ENCODE data around the gene FAF2. TPM values are rescaled to one million over a fixed set of nuclear protein-coding genes. Genes with fewer than 3 reads are reported as not detected.

FAF2 gene
- total RNA-seq, 1 experiment from 2014 or later, result 78.4 TPM

DNA sequence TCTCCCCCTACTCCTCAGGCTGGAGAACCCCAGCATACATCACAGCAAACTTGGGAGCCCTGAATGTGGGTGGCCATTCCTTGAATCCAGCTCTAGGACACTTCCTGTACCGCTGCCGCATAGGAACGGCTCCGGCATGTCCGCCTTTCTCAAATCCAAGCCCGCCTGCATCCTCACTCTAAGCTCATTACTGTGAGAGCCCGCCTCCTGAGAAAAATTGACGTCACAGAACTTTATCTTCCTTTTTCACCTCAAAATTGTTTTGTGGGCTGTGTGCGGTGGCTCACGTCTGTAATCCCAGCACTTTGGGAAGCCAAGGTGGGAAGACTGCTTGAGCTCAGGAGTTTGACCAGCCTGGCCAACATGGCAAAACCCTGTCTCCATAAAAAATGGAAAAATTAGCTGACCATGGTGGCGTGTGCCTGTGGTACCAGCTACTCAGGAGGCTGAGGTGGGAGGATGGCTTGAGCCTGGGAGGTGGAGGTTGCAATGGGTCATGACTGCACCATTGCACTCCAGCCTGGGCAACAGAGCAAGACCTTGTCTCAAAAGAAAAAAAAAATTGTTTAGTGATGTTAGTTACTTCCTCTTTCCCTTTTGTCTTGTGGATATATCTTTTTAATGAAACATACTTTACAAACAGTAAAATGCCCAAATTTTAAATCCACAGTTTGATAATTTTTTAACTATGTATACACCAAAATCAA, 66.2 kb downstream of the FAF2 start:
- H3K4me3 ChIP-seq, result no peak overlapping the region
- H3K27ac ChIP-seq, result no peak overlapping the region
- 0 out of 2 replicates have a peak, but pooled peaks cover 2% of the 10 kb centered on the region for H3K4me1 ChIP-seq (replicated peaks)
- H3K27me3 ChIP-seq (replicated peaks), result no peaks in the 10 kb centered on the region
- DNase-seq (ENCODE audit: low read depth in 1 of 2, low spot score in 2 of 2), result no peak
- H3K9me3 ChIP-seq (replicated peaks), result no peaks in the 10 kb centered on the region
- peaks cover 15% of the 10 kb centered on the region for H3K36me3 ChIP-seq

DNA sequence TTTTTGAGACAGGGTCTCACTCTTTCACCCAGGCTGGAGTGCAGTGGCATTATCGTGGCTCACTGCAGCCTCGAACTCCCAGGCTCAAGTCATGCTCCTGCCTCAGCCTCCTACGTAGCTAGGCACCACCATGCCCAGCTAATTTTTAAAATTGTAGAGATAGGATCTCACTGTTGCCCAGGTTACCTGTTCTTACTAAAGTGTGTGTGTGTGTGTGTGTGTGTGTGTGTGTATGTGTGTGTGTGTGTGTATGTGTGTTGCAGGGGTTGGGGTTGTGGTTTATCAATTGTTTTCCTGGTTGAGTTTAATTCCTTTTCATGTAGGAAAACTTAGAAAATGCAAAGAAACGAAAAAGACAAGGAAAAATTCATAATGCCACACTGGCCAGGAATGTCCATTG, 67.2 kb downstream of the FAF2 start:
- H3K27me3 ChIP-seq (replicated peaks), result no peaks in the 10 kb centered on the region
- H3K4me1 ChIP-seq (replicated peaks), result 0 out of 2 replicates have a peak, but pooled peaks cover 2% of the 10 kb centered on the region
- no peak overlapping the region for H3K27ac ChIP-seq
- H3K9me3 ChIP-seq (replicated peaks), result no peaks in the 10 kb centered on the region
- no peak for DNase-seq (ENCODE audit: low read depth in 1 of 2, low spot score in 2 of 2)
- no peak overlapping the region for H3K4me3 ChIP-seq
- H3K36me3 ChIP-seq, result peaks cover 5% of the 10 kb centered on the region

DNA sequence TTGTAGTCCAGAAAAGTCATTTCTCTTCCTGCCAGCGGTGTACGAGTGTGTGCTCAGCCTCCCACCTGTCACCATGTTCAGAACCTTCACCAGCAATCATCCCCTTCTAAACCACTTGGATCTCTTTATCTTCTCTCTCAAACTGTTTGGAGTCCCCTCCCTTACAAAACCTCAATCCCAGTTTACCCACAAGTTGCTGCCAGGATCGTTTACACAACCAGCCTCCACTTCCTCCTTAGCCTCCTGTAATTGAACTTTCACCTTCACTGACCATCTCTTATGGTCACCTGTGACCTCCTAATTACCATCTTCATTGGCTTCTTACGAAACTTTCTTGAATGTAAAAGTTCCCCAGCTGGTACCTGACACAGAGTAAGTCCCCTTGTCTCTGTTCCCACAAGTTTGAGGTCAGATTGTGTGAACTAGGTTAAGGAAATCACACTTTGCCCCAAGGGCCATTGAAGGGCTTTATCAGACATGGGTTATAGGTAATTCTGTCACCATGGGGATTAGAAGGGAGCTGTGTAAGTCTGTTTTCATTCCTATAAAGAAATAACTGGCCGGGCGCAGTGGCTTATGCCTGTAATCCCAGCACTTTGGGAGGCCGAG, 69.0 kb downstream of the FAF2 start:
- Histone ChIP-seq H3K36me3 (peaks cover 3% of the 10 kb centered on the region; the same call in 1 of the 2 replicates), H3K4me1 (replicated peaks) (0 out of 2 replicates have a peak, but pooled peaks cover 2% of the 10 kb centered on the region), H3K27ac (no peak overlapping the region), H3K27me3 (replicated peaks) (no peaks in the 10 kb centered on the region), H3K4me3 (no peak overlapping the region), H3K9me3 (replicated peaks) (no peaks in the 10 kb centered on the region)
- DNase-seq (ENCODE audit: low read depth in 1 of 2, low spot score in 2 of 2), result no peak

DNA sequence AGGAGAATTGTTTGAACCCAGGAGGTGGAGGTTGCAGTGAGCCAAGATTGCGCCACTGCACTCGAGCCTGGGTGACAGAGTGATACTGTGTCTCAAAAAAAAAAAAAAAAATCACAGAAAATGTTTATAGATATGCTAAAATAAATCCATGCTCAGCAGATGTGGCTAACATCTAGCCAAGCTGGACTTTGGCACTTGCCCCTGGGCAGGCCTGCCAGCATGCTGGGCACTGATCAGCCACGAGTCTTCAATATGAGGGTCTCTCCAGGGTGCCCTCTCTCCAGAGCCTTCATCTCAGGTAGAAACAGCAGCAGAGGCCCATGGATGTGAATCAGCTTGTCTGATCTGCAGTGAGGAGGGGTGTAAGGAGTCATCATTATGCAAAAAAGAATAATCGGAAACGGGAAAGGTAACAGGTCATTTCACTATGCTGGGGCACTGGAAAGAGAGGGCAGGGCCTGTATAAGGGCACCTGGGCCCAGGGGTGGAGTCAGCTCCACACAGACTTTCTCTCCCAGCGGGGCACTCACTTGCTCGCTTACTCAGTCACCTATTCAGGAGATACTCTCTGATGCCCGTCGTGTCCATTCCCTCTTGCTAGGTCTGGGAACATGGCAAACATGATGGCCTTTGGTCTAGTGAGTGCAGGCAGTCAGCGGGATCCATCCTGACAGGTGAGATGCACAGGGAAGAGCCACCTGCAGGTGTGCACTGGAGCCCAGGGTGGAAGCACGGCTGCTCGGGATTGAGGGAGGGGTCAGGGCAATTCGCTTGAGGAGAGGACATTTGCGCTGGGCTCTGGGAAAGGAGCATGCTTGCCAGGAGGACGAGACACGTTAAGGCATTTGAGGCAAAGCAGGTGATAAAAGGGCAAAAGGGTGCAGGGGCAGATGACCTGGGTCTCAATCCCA, 71.9 kb downstream of the FAF2 start:
- Histone ChIP-seq H3K27ac (no peak overlapping the region), H3K9me3 (replicated peaks) (no peaks in the 10 kb centered on the region), H3K27me3 (replicated peaks) (no peaks in the 10 kb centered on the region), H3K4me1 (replicated peaks) (no peaks in the 10 kb centered on the region), H3K4me3 (no peak overlapping the region), H3K36me3 (no peaks in the 10 kb centered on the region)
- DNase-seq (ENCODE audit: low read depth in 1 of 2, low spot score in 2 of 2), result no peak

DNA sequence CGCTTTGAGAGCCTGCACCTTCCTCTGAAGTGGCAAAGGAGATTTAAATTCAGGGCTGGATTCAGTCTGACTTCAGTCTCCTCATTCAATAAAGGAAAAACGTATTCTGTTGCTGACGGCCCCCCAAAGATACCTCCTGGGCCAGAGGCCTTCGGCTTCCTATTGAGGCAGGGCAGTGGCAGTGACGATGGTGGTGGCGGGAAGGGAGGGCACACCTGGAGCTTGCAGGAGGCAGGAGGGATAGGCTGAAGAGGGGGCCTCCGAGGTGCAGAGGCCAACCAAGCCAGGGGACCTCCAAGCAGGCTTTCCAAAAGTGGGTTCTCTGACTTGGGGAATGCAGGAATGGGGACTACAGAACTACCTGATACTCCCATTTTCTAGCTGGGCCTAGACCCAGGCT, 73.1 kb downstream of the FAF2 start:
- Histone ChIP-seq H3K4me3 (no peak overlapping the region), H3K27me3 (replicated peaks) (no peaks in the 10 kb centered on the region), H3K36me3 (no peaks in the 10 kb centered on the region), H3K4me1 (replicated peaks) (no peaks in the 10 kb centered on the region), H3K9me3 (replicated peaks) (no peaks in the 10 kb centered on the region), H3K27ac (no peak overlapping the region)
- no peak for DNase-seq (ENCODE audit: low read depth in 1 of 2, low spot score in 2 of 2)

DNA sequence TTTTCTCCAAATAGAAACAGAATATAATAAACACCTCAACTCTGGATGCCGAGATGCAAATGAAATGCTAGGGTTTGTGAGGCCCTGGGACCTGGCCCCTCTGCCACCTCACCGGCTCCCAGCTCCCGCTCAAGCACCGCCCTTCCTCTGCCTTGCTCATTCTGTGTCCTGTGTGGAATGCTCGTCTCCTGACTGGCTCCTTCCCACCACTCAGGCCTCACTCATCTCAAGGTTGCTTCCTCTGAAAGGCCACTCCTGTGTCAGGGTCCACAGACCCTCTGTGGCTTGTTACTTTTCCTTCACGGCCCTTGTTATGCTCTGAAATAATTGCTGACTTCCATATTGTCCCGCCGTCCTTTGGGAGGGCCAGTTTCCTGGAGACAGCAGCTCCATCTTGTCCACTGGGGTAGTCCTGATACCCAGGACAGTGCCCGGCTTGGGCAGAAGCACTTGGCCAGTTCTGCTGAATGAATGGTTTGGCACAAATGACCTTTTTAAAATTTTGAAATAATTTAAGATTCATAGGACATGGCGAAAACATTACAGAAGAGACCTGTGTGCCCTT, 73.6 kb downstream of the FAF2 start:
- Histone ChIP-seq H3K4me1 (replicated peaks) (no peaks in the 10 kb centered on the region), H3K4me3 (no peak overlapping the region), H3K27ac (no peak overlapping the region), H3K9me3 (replicated peaks) (no peaks in the 10 kb centered on the region), H3K36me3 (no peaks in the 10 kb centered on the region), H3K27me3 (replicated peaks) (no peaks in the 10 kb centered on the region)
- DNase-seq (ENCODE audit: low read depth in 1 of 2, low spot score in 2 of 2), result no peak

DNA sequence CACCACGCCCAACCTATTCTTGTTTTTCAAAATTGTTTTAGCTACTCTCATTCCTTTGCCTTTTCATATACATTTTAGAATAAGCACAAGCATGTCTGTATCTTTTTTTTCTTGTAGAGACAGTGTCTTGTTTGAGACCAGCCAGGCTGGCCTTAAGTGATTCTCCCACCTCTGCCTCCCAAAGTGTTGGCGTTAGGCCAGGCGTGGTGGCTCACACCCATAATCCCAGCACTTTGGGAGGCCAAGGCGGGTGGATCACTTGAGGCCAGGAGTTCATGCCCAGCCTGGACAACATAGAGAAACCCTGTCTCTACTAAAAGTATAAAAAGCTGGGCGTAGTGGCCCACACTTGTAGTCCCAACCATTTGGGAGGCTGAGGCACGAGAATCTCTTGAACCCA, 76.0 kb downstream of the FAF2 start:
- no peaks in the 10 kb centered on the region for H3K9me3 ChIP-seq (replicated peaks)
- H3K4me3 ChIP-seq, result no peak overlapping the region
- no peaks in the 10 kb centered on the region for H3K4me1 ChIP-seq (replicated peaks)
- no peak for DNase-seq (ENCODE audit: low read depth in 1 of 2, low spot score in 2 of 2)
- H3K36me3 ChIP-seq, result peaks cover 11% of the 10 kb centered on the region
- H3K27ac ChIP-seq, result no peak overlapping the region
- no peaks in the 10 kb centered on the region for H3K27me3 ChIP-seq (replicated peaks)

DNA sequence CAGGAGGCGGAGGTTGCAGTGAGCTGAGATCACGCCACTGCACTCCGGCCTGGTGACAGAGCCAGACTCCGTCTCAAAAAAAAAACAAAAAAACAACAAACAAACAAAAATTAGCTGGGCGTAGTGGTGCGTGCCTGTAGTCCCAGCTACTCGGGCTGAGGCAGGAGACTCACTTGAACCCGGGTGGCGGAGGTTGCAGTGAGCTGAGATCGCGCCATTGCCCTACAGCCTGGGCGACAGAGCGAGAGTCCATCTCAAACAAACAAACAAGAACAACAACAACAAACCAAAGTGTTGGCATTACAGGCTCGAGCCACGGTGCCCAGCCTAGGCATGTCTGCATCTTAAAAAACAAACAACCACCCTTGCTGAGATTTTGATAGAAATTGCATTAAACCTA, 76.8 kb downstream of the FAF2 start:
- Histone ChIP-seq H3K27me3 (replicated peaks) (no peaks in the 10 kb centered on the region), H3K36me3 (peaks cover 18% of the 10 kb centered on the region), H3K27ac (no peak overlapping the region), H3K4me3 (no peak overlapping the region), H3K9me3 (replicated peaks) (no peaks in the 10 kb centered on the region), H3K4me1 (replicated peaks) (no peaks in the 10 kb centered on the region; the same call in 1 of the 2 replicates)
- DNase-seq (ENCODE audit: low read depth in 1 of 2, low spot score in 2 of 2), result no peak

DNA sequence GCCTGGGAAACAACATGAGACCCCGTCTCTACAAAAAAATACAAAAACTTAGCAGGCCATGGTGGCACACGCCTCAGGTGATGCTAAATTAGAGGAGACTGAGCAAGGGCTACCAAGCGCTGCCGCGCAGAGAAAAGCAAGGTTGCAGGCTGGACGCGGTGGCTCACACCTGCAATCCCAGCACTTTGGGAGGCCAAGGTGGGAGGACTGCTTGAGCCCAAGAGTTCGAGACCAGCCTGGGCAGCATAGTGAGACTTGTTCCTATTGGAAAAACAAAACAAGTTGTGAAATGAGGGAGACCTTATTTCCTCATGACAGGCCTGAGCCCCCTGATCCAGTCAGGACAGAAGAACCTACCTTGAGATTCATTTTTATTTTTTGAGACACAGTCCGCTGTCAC, 77.5 kb downstream of the FAF2 start:
- Histone ChIP-seq H3K27me3 (replicated peaks) (no peaks in the 10 kb centered on the region), H3K27ac (no peak overlapping the region), H3K4me3 (no peak overlapping the region), H3K9me3 (replicated peaks) (no peaks in the 10 kb centered on the region), H3K4me1 (replicated peaks) (peaks cover 5% of the 10 kb centered on the region), H3K36me3 (peaks cover 20% of the 10 kb centered on the region)
- DNase-seq (ENCODE audit: low read depth in 1 of 2, low spot score in 2 of 2), result no peak

DNA sequence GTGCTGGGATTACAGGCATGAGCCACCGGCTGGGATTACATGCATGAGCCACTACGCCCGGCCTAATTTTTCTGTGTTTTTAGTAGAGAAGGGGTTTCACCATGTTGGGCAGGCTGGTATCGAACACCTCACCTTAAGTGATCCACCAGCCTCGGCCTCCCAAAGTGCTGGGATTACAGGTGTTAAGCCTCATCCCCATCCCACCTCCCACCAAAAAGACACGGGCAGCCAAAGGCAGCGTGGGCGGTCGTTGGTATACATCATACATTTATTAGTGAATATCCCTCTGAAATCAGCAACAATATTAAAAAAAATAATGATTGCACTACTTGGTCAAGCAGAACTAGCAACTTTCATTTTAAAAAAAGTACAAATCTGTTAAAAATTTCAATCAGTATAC, 78.3 kb downstream of the FAF2 start:
- H3K27ac ChIP-seq, result no peak overlapping the region
- no peaks in the 10 kb centered on the region for H3K9me3 ChIP-seq (replicated peaks)
- DNase-seq (ENCODE audit: low read depth in 1 of 2, low spot score in 2 of 2), result no peak
- peaks cover 26% of the 10 kb centered on the region for H3K36me3 ChIP-seq
- no peaks in the 10 kb centered on the region for H3K27me3 ChIP-seq (replicated peaks)
- H3K4me1 ChIP-seq (replicated peaks), result peaks cover 13% of the 10 kb centered on the region
- H3K4me3 ChIP-seq, result no peak overlapping the region

DNA sequence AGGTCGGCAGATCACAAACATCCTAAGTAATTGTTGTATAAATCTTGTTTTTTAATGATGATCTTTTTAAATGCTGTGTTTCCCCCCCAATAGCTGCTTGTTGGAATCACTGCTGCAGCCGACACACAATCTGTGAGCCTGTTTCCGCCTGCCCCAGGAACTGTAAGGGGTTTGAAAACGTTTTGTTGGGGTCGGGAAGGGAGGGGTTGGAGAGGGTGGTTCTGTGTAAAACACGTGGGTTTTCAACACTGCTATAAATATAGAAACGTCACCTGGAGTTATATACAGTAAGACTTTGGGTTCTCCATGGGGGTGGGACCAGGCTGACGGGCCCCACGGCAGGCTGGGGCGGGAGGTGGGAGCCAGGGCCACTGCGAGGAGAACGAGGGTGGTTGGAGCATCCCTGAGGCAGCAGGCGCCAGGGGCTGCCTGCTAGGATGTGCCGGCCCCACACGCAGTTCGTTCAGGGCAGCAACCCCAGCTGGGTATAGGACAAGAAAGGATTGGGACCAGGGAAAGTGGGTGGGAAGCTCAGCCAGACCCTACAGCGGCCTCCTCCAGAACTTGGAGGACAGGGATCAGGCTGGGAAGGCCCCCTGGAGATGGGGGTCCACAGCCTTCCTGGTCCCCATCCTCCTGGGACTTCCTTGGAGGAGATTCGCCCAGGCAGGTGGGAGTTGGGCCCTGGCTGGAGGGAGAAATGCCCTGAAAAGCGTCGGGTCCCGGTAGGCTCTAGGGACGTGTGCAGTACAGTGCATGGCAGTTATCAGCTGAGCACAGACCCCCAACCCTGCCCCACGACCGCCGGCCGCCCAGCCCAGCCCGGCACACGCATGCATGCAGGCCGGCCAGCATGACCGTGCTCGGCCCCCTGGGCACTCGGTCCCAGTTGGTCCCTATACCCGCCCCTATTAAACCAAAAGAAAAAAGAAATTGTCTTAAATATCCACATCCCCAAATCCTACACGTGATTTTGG, 79.3 kb downstream of the FAF2 start:
- Histone ChIP-seq H3K27ac (no peak overlapping the region), H3K36me3 (peaks cover 31% of the 10 kb centered on the region), H3K4me3 (no peak overlapping the region), H3K9me3 (replicated peaks) (no peaks in the 10 kb centered on the region), H3K4me1 (replicated peaks) (peaks cover 19% of the 10 kb centered on the region), H3K27me3 (replicated peaks) (no peaks in the 10 kb centered on the region)
- no peak for DNase-seq (ENCODE audit: low read depth in 1 of 2, low spot score in 2 of 2)

DNA sequence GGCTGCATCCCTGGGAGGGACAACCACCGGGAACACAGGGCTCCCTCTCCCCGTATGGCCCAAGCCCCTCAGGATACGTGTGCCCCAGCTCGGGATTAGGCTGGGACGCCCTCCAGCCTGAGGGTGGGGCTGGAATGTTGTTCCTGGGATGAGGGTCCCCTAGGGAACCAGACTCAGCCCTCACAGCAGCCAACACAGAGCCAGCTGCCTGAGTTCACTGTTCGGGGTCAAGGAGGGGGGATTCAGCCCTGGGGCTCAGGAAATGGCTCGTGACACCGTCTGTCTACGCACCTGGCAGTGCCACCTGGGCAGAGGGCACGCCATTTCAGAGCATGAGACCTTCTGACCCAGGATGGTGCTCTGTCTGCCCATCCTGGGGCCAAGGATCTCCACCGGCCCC, 80.1 kb downstream of the FAF2 start:
- H3K9me3 ChIP-seq (replicated peaks), result no peaks in the 10 kb centered on the region
- no peak overlapping the region for H3K4me3 ChIP-seq
- peaks cover 25% of the 10 kb centered on the region for H3K4me1 ChIP-seq (replicated peaks)
- H3K36me3 ChIP-seq, result peaks cover 31% of the 10 kb centered on the region
- no peak overlapping the region for H3K27ac ChIP-seq
- no peaks in the 10 kb centered on the region for H3K27me3 ChIP-seq (replicated peaks)
- DNase-seq (ENCODE audit: low read depth in 1 of 2, low spot score in 2 of 2), result no peak

DNA sequence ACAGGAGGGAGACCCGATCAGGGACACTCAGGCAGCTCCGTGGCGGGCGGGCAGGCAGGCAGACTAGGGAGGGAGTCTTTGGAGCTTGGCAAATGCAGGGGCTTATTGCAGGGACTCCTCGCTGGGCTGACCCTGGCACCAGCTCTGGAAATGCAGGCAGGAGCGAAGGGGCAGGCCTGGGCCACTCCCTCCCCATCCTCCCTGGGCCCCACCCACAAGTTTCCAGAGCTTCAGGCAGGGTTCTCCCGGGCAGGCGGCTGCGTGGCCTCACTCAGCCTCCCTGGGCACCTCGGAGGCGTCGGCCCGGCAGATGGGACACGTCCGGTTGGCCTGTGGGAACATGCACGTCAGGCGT, 80.6 kb downstream of the FAF2 start:
- H3K27ac ChIP-seq, result no peak overlapping the region
- H3K36me3 ChIP-seq, result peaks cover 31% of the 10 kb centered on the region
- H3K4me1 ChIP-seq (replicated peaks), result peaks cover 30% of the 10 kb centered on the region
- no peaks in the 10 kb centered on the region for H3K9me3 ChIP-seq (replicated peaks)
- H3K4me3 ChIP-seq, result no peak overlapping the region
- H3K27me3 ChIP-seq (replicated peaks), result no peaks in the 10 kb centered on the region
- no peak for DNase-seq (ENCODE audit: low read depth in 1 of 2, low spot score in 2 of 2)

Measured in SJSA1 (cell line).